GM21619 (cell line): ENCODE data around the gene GARRE1.
"Not testable (repeated sequence)": the region's sequence is repeated elsewhere in the genome, so short reads cannot be mapped to it uniquely, and the experiment has no call there.

Experiments used
- ATAC-seq: cut with Tn5 transposase; IDR thresholded peaks from one replicate; pipeline ENCODE4 v1.9.1; 2021; ENCODE audit not compliant: unreplicated experiment

The GARRE1 gene

DNA sequence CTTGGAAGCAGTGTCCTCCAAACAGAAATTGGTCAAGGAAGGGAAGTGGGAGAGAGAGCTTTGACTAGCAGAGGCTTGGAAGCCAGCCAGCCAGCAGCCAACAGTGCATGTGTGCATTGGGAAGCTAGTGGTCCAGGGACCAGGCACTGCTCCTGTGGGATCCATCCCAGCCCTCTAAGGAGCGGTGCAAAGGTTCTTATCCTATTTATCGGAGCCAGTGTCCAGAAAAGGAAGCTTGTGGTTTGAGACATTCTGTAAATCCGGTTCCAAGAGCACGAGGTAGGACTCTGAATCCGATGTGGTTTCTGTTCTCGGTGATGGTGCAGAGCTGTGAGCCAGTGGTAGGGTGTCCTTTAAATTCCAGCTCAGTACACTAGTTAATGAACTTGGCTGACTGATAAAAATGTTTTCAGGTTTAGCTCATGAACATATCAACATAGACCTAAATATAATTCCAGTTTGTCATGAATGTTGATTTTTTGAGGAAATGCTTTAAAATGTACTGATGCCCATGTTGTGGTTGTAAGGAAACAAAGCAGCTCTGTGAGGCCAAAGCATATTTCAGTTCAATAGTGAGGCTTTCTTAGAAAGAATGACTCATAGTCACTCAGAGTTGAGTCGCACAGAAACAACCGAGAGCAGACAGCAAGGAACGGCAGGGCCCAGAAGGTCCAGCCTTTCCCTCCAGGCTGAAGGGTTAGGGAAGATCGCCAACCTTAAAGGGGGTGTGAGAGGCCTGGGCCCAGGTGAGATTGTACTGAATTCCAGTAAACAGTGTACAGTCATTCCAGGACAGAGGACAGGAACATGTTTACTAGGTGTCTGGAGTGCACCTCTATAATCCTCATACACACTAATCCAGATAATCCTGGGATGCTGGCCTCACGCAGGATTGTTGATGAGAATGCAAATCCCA, 21.5 kb upstream of the GARRE1 start:
- peak; percentile 66 for ATAC-seq

DNA sequence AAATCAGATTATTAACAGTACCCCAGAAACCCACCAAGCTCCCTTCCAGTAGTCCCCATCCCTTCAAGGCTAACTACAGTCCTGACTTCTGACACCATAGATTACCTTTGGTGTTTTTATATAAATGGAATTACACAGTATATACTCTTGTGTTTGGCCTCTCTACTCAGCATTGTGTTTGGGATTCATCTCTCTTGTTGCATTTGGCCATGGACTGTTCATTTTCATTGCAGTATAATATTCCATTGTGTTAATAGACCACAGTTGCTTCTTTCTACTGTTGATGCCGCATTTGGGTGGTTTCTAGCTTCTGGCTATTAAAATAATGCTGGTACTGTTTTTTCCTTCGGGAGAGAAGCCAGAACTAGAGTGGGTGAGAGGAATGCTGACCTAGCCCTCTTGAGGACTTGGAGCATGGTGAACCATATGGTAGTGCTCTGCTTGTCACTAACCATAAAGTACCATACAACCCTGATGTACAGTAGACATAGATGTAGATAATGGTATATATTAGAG, 18.9 kb upstream of the GARRE1 start:
- ATAC-seq, result no peak

DNA sequence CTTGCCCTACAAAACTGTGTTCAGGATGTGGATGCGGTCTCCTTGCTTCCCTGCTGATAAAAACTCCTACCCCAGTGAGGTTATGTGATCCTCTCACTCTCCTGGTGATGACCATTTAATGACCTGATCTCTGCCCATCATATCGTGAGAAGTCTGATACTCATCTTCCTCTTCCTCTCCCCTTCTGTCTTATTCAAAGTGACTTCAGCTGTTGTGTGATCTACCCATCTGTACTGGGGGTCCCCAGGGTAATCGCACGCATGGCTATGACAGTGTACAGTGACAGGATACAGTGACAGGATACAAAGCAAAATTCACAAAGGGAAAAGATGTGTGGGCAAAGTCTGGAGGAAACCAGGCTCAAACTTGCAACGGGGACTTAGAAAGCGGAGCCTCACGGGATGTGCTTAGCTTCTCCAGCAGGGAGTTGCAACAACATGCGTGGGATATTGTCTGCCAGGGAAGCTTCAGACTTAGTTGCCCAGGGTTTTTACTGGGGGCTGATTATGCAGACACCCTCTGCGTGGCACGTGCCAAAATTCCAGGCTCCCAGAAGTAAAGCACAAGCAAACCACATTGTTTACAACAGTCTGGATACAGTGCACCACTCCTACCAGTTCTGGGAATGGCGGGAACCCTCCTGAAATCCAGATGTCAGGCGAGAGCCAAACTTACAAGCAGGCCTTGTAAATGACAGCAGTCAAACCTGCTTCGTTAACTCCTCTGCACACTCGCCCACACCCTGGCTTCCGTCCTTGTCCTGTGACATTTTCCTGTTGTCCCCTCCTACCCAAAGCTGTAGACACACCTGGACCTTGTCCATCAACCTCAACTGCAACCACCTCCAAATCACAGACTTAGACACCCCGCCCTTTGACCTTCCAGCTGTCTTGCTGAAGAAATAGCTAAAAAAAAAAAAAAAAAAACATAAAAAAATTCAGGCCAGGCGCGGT, 18.0 kb upstream of the GARRE1 start:
- ATAC-seq, result no peak

DNA sequence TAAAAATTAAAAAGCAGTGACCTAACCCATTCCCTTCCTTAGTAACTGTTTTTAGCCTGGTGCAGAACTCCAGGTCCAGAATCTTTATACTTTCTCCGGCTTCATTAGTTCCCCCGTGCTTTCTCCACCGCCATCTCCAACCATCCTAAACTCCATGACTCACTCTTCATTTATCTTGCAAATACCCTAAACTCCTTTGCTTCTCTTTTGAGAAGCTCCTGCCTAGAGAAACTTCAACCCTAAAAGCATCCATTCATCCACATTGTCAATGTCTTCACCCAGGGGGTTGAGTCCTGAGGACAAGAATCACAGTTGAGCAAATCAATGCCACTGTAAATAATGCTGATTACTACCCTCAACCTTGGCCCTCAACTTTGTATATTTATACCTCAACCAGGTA, 17.1 kb upstream of the GARRE1 start:
- ATAC-seq, result no peak

DNA sequence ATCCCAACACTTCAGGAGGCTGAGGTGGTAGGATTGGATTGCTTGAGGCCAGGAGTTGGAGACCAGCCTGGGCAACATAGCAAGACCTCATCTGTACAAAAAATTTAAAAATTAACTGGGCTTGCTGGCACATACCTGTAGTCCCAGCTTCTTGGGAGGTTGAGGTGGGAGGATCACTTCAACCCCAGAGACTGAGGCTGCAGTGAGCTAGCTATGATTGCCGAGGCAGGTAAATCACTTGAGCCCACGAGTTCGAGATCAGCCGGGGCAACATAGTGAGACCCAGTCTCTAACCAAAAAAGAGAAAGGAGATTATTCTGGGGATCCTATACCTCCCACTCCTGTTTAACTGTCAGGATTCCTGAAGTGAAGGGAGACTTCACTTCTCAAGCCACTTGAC, 16.4 kb upstream of the GARRE1 start:
- no peak for ATAC-seq

DNA sequence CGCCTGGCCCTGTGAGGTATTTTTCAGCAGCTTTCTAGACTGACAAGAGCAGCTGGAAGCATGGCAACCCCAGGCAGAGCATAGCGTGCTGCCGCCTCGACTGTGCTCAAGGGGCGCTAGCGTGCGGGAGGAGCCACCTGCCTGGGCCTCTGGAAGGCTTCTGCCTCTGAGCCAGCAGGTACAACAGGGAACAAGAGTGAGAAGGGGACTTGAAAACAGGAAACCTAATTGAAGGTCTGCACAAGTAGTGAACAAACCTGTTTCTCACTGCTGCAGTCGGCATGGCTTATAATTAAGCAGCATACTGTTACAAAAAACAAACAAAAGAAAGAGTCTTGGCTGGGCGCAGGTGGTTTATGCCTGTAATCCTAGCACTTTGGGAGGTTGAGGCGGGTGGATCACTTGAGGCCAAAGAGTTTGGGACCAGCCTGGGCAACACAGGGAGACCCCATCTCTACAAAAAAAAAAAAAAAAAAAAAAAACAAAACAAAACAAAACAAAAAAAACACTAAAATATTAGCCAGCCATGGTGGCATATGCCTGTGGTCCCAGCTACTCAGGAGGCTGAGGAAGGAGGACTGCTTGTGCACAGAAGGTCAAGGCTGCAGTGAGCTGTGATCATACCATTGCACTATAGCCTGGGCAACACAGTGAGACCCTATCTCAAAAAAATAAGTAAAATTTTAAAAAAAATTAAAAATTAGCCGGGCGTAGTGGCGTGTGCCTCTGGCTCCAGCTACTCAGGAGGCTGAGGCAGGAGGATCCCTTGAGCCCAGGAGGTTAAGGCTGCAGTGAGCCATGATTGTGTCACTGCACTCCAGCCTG, 12.6 kb upstream of the GARRE1 start:
- no peak for ATAC-seq

DNA sequence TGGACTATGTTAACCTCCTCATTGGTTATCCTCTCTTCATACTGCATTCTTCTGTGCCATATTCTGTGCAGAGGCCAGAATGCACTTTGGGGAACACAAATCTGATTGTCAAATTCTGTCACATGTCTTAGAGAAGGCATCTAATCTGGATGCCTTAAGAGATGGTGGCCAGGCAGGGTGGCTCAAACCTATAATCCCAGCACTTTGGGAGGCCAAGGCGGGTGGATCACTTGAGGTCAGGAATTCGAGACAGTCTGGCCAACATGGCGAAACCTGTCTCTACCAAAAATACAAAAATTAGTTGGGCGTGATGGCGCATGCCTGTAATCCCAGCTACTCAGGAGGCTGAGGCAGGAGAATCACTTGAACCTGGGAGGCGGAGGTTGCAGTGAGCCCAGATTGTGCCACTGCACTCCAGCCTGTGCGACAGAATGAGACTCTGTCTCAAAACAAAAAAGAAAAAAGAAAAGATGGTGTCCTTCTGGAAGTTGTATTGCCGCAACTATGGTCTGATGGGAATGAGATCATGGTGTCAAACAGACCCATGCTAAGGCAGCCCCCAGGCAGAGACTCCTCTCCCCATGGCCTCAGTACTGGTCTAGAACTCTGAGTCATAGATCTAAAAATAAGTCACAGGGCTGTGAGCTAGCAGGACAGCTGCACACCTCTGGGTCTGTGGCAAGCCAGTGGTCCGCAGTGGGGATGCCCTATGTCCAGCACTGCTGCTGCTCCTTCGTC, 11.0 kb upstream of the GARRE1 start:
- not testable (repeated sequence) for ATAC-seq

DNA sequence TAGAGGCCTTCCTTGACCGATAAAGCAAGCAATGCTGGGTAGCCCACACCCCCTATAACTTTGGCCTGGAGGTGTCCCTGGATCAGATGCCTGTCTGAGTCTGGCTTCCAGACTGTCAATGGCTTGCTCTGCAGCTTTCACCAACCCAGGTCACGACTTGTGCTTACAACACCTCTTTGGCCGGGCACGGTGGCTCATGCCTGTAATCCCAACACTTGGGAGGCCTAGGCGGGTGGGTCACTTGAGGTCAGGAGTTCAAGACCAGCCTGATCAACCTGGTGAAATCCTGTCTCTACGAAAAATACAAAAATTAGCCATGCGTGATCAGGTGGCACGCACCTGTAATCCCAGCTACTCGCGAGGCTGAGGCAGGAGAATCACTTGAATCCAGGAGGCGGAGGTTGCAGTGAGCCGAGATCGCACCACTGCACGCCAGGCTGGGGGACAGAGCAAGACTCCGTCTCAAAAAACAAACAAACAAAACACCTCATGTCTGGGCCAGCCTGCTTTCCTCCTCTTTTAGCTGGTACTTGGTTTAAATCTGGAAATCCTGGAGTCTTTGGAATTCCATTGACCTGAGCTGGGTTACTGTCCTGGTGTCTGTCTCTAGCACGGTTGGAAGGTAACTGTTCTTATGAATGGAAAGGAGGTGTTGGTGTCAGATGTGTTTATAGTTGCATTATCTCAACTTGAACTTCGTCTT, 10.3 kb upstream of the GARRE1 start:
- no peak for ATAC-seq

DNA sequence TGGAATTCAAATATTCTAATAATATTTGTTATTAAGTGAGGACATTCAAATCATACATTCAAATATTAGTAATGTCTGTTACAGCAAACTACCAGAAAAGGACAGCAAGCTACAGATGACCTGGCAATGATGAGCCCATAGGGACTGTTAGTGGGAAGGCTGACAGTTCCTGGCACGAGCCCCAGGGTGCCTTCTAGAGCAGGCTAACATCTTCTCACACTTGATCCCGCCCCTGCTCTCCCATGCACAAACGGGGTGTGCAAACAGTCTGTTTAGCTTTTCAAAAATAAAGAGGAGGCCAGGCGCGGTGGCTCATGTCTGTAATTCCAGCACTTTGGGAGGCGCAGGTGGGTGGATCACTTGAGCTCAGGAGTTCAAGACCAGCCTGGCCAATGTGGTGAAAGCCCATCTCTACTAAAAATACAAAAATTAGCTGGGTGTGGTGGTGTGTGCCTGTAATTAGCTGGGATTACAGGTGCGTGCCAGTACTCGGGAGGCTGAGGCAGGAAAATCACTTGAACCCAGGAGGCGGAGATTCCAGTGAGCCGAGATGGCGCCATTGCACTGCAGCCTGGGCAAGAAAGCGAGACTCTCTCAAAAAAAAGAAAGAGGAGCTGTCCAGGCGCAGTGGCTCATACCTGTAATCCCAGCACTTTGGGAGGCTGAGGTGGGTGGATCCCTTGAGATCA, 9.6 kb upstream of the GARRE1 start:
- ATAC-seq, result no peak

DNA sequence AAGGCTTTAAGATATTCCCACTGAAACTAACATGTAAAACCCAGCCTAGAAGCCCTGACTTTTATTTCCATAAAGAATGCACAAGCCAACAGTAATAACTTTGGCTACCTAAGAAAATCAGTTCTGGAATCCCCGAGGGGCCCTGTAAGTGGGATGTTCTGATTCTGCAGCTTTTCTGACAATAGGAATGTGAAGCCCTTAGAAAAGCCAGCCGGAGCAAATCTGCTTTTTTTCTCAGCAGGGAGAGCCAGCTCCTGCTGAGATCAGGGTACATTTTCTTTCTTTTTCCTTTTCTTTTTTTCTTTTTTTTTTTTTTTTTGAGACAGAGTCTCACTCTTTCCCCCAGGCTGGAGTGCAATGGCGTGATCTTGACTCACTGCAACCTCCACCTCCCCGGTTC, 8.0 kb upstream of the GARRE1 start:
- ATAC-seq, result no peak

DNA sequence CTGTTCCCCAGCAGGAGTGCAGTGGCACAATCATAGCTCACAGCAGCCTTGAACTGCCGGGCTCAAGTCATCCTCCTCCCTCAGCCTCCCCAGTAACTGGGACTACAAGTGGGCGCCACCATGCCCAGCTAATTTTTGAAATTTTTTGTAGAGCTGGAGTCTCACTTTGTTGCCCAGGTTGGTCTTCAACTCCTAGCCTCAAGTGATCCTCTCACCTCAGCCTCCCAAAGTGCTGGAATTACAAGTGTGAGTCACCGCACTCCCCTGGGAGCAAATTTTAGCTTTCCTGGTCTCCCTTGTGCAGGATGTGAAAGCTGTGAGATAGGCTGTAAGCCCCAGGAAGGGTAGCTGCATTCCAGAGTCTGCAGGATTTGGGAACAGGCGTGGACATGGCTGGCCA, 5.4 kb upstream of the GARRE1 start:
- ATAC-seq, result no peak

DNA sequence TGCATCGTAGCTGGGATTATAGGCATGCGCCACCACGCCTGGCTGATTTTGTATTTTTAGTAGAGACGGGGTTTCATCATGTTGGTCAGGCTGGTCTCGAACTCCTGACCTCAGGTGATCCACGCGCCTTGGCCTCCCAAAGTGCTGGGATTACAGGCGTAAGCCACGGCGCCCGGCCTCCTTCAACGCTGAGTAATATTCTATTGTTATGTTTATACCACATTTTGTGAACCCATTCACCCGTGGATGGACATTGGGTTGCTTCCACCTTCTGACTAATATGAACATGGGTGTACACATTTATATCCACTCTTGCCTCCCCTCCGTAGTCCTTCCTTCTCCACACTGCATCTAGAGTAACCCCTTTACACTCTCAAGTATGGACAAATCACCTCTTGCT, 1.2 kb upstream of the GARRE1 start:
- ATAC-seq, result not testable (repeated sequence)

DNA sequence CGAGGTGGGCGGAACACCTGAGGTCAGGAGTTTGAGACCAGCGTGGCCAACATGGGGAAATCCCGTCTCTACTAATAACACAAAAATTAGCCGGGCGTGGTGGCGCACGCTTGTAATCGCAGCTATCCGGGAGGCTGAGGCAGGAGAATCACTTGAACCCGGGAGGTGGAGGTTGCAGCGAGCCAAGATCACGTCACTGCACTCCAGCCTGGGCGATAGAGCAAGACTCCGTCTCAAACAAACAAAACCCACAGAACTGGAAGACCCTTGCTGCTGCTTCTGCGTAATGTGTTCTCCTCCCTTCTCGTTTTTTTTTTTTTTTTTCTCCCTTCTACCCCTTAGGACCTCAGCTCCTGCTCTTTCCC, 691 bp upstream of the GARRE1 start:
- ATAC-seq, result not testable (repeated sequence)

DNA sequence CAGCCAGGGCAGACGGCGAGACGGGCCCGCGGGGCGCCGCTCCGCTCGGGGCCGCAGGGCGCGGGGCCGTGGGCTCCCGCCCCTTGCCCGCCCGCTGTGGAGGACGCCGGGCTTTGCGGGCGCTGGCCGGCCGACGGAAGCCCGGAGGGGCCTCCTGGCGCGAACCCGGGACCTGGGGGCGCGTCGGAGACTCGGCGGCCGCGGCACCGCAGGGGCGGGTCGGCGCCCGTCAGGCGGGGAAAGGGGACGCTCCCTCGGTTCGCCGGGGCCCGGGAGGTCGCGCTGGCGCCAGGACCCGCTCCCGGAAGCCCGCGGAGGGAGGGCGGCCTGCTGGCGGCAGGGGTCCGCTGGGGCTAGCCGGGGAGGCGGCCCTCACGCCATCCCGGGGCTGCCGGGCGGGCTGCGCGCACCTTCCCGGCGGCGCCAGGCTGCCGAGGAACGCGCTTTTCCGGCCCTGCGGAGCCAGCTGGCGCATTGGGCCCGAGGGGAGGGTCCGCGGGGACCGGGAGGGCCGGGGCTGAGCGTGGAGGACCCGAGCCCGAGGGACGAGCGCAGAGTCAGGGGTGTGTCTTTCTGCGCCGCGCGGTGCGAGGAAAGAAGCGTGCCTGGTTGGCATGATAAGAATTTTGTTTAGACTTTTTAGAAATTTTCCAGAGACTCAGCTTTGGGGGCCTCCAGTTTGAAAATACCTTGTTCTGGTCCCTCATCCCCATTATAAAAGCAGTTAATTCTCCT, 511 bp downstream of the GARRE1 start:
- peak; percentile 44 for ATAC-seq

DNA sequence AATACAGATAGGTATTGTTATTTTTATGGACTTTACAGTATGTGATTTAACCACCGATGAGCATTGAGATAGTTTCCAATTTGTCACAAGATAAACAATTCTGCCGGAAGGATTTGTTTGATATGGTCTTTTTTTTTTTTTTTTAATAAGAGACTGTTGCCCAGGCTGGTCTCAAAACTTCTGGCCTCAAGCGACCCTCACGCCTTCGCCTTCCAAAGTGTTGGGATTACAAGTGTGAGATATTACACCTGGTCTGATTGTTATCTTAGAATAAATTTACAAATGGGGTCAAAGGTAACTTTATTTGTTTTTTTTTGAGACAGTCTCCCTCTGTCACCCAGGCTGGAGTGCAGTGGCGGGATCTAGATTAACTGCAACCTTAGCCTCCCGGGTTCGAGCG, 1.2 kb downstream of the GARRE1 start:
- no peak for ATAC-seq

DNA sequence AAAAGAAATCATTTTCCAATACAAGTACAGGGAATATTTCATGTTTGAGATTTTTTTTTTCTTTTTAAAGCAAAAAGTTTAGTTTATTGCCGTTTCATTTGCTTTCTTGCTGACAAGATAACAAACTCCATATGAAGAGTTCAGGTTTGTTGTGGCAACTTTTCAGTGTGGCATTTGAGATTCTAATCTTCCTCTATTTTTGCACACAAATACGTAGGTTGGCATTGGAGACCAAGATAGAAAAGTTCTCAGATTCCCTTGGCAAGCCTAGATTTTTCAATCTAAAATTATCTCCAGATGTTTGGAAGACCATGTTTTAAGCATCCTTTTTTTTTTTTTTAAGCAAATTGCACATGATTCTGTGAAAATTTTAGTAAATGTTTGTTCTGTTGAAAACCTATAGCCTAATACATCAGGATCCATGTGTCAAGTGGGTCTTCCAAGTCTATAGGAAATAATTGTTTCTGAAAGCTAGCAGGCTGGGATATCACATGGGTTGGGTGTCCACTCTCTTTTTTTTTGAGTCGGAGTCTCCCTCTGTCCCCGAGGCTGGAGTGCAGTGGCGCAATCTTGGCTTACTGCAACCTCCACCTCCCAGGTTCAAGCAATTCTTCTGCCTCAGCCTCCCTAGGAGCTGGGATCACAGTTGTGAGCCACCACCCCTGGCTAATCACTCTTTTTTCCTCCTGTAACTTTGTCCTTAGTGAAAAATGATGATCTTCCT, 2.6 kb downstream of the GARRE1 start:
- ATAC-seq, result no peak

DNA sequence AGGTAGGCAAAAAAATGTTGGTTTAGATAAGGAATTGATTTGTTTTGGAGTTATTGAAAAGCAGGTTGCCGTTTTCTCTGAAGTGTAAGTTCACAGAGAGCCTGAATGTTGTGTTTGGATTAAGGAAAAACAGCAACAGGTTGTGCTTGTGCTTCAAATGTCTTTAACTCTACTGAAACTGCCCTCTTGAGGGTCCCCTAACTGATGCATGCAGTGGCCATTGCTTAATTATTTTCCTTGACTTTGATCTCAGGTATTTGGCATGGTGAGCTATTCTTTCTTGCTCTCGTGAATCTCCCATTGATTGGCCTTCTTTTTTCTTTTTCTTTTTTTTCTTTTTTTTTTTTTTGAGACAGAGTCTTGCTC, 3.2 kb downstream of the GARRE1 start:
- ATAC-seq, result no peak
